NCI-H2107 (cell line): Measurements from ENCODE around the gene SGCE.

Experiments
- DNase-seq: peaks from one replicate; lab custom pipeline; 2025; lab: John Stamatoyannopoulos, UW

The SGCE gene

DNA sequence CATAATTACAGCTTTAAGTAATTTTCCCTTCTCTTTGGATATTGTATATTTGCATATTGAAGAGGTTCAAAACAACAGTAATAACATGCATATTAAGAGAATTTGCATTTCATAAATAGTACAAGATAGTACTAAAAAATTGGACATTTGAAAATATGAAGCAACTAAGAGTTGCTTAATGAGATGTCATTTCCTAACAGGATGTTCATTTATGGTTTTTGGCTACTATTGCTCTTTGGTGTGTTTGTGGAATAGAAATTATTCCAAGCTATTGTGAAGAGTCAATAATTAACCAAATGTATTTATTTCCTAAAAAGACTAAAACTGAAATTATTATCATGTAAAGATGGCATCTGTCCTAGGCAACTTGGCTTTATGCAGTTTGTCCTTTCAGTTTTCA is 4.1 kb upstream of the SGCE start:
- DNase-seq: no peak

GRCh38 chr7:94658826-94659225 is 2.9 kb upstream of the SGCE start:
- no peak for DNase-seq

GRCh38 chr7:94657771-94658693 is 2.1 kb upstream of the SGCE start:
- DNase-seq: peak; percentile 94

- no peak for DNase-seq
Measured at GRCh38 chr7:94656925-94657731, 1.2 kb upstream of the SGCE start.

DNA sequence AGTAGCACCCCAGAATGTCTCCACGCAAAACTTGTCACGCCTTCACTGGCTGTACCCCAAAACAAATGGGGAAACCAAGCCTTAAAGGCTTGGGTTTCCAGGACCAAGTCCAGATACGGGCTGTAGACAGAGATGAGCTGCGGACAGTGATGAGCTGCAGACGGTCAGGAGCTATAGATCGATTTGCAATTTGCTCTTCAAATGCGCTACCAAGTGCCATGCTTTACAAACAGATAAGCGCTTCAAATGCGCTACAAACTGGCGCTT is 658 bp upstream of the SGCE start:
- DNase-seq: no peak

GRCh38 chr7:94655126-94655847 is 646 bp downstream of the SGCE start:
- DNase-seq: no peak

GRCh38 chr7:94654783-94655125 is 1.2 kb downstream of the SGCE start:
- no peak for DNase-seq

DNA sequence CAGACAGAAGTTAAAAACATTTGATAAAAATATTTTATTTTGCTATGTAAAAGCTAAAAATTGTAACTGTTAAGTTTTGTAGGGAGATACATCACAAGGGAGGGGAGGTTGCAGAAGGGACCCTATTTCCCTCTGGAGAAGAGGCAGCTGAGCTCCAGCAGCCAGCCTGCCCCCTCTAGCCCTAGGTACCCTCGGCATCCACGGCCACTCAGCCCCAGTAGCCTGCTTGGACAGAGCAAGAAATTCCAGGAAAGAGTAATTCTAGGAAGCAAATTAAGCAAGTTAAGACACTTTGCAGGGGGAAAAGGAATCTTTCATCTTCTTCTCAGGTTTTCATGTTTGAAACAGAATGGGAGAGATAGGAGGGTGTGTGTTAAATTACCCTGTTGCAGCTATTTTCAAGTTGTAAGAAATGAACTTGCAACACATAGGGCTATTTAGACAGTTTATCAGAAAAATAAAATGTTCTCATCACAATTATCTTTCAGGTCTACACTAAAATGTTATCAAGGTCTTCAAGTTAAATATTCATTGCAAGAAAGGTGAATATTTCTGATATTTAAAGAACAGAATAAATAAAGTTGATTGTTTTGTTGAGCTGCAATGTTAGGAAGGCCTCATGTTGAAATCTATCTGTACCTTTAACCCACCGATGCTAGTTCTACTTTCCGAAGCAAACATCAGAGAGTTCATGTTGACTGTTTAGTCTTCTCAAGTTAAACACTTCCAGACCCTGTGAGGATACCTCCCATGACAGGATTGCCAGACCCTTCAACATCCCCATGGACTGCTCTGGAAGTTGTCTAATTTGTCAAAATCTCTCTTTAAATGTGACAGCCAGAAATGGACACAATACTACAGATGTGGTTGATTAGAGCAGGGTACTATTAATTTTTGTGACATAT is 5.5 kb downstream of the SGCE start:
- no peak for DNase-seq

DNA sequence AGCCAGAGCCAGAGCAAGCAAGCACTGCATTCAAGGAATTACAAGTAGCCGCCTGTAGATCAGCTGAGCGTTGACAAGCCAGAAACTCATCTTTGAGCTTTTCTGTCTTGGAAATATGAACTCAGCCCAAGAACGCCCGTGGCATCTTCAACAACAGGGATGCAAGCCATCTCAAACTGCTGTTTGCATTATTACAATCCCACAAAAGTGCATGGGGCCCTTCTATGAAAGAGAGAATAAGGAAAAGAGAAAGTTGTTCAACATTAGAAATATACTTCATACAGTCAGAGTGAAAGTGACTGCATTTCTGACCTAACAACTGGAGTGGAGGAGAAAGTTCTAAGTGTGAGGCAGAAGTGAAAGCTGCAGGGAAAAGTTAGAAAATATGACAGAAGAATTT is 6.5 kb downstream of the SGCE start:
- DNase-seq: no peak

DNA sequence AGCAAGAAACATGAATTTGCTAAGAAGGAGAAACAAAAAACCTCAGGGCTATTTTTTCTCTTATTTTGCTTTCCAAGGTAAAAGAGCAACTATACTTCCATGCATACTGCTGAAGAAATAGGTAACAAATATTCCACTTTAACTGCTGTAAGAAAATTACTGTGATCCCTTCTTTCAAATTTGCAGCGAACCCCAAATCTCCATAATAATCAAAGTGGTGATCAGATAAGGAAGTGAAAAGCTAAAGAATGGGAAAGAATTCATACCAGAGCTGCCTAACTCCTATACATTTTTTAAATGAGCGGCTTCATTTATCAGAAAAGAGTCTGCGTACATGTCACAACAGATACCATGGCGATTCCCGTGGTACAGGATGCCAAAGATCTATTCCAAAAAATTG is 7.2 kb downstream of the SGCE start:
- DNase-seq: no peak

- no peak for DNase-seq
Measured at GRCh38 chr7:94647295-94647694, 8.6 kb downstream of the SGCE start.

DNA sequence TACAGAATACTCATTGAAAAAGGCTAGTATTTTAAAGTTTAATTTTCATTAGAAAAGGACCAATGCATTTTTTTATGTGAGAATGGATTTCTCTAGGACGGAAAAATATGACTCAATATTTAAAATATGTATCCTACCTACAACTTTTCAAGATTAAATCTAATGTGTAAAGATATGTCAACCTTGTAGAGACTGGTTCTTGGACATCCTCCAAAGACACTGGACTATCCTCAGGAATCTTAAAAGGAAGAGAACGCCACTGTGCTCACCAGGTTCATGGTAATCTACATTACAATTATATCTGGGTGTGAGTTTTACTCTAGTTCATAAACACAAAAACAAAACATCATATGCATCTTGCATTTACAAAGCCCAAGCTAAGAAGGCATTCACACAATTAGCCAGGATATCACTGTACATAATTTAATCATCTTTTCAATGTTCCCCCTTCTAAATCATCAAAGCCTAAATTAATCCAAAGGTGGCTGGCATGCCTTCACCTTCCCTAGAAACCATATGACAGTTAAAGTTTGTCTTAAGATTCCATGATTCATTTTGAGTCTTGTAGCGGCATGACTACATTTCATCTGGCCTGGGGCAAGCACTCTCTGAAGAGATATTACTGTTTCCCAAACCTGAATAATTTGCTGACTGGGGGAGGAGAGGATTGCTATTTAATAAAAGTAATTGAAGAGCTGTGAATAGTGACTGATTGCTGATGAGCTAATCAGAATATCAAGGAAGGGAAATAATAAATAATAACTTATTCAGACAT is 12.0 kb downstream of the SGCE start:
- no peak for DNase-seq

GRCh38 chr7:94642838-94643653 is 12.9 kb downstream of the SGCE start:
- DNase-seq: no peak

DNA sequence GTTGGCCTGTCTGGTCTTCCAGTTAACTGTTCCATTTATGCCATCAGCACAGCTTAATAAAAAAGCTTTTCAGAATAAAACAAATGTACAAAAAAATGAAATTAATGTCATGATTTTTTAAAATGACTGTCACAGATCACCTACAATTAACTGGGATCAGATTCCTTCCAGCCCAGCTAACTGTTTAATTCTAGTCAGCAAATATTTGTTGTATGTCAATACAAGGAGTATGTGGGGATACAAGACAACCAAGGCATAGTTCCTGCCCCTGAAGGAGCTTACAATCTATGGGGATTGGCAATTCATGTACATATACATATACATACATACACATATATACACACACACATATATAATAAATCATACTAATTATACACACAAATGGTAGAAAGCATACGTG is 16.5 kb downstream of the SGCE start:
- no peak for DNase-seq

DNA sequence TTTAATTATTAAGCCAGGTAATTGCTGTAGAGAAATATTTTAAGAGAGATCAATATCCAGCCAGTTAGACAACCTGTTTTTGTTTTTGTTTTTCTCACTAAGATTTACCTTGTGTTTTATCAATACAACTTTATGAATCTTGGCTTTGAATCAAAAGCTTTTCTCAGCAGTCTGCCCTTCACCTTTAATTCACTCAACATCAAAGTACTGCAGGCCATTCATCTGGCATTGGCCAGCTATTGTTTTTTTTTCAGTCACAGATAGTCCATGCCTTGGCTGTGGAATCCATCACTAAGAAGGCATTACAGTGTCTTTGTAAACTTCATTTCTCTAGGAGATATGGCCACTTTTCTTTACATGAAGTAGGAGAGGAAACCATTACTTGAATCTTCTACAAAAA is 20.2 kb downstream of the SGCE start:
- no peak for DNase-seq

- DNase-seq: no peak
Measured at GRCh38 chr7:94634502-94634901, 21.4 kb downstream of the SGCE start.

DNA sequence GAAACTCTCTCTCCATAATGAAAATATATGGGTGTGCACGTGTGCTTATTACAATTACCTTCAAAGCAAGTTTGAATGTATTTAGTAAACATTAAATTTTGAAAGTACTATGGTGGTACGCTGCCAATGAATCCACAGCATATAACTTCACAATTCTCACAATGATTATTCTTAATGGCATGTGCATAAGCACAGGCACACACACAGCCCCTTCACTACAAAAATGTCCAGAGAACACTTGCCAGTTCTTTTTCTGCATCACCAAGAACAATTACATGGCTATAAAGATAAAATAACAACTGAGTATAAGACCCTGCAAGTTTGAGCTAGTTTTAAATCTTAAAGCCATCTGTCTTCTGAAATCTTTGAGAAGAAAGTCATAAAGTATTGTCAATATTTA is 22.2 kb downstream of the SGCE start:
- no peak for DNase-seq

DNA sequence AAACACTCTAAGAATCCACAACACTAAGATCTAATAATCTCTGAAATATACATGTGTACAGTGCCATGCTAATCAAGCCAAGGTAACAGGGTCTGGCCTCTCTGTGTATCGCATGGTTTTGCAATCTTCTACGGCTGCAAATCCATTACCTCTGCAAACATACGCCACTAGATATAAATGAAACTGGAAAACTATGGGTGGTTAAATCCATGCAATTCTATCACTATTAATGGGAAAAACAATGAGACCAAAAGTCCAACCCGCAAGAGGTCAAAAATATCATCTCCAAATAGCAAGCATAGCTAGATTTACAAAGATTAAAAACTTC is 23.0 kb downstream of the SGCE start:
- no peak for DNase-seq

DNA sequence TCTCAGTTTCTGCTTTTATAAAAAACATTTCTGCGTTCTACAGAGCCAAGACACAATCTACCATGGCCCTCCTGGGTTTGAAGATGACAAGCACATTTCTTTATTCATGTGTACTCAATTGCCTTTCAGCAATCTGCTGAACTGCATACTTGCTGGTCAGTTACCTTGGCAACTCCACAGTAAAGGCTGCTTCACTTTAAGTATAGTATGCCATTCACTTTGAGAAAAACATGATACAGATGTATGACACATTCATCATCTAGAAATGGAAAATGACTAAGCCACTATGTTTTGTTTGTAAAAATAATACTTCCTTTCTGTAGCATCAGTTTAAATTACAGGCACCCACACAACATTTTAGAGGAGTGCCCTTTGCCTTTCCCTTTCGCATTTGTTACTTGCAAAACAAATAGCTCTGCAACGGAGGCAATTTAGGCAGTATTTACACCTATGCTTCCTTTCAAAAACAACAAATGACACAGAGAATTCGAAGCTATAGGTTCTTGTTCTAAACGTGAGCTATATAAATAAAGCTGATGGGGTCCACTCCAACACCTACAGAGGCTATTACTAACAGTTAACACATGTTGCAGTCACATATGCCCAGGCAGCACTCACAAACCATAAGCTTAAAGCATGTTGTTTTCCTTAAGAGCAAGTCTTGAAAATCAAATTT is 23.5 kb downstream of the SGCE start:
- no peak for DNase-seq

GRCh38 chr7:94630855-94631254 is 25.1 kb downstream of the SGCE start:
- no peak for DNase-seq
